Neural cell (in vitro differentiated cells): ENCODE results near the gene BANP. TPM values are rescaled to one million over a fixed set of nuclear protein-coding genes. Genes with fewer than 3 reads are reported as not detected.

Experiments used
- H2AFZ ChIP-seq: fragments of 200-600, 300-800 bp; sonication (generic), shearing (Covaris generic); 2 replicates; pipeline ENCODE4 v1.6.0; 2014; ENCODE audit warnings: low read depth, mild to moderate bottlenecking, antibody characterized with exemption, low read length, moderate library complexity
- H3F3A ChIP-seq: fragments of 200-600 bp; shearing (Covaris generic); 2 replicates; pipeline ENCODE4 v1.6.1; 2016; ENCODE audit warnings: mild to moderate bottlenecking, moderate library complexity, mixed read lengths, antibody characterized with exemption, low read length; ENCODE audit not compliant: insufficient read depth, poor library complexity, severe bottlenecking
- H3K27ac ChIP-seq: fragments of 200-600, 300-800 bp; sonication (generic), shearing (Covaris generic); 2 replicates; pipeline ENCODE4 v1.5.1; 2014; ENCODE audit warnings: mild to moderate bottlenecking, low read length, moderate library complexity
- H3K27me3 ChIP-seq: fragments of 300-800, 200-600 bp; sonication (generic), shearing (Covaris generic); 2 replicates; pipeline ENCODE4 v1.6.0; 2014; ENCODE audit warnings: mild to moderate bottlenecking, low read depth, low read length, moderate library complexity; ENCODE audit not compliant: insufficient read depth
- H3K36me3 ChIP-seq: fragments of 300-800, 200-600 bp; sonication (generic), shearing (Covaris generic); 2 replicates; pipeline ENCODE4 v1.5.1; 2014; ENCODE audit warnings: mild to moderate bottlenecking, antibody characterized with exemption, low read length, moderate library complexity; ENCODE audit not compliant: insufficient read depth
- H3K4me2 ChIP-seq: fragments of 300-800, 200-600 bp; sonication (generic), shearing (Covaris generic); 2 replicates; pipeline ENCODE4 v1.6.0; 2014; ENCODE audit warnings: mild to moderate bottlenecking, low read length
- H3K4me3 ChIP-seq: fragments of 300-800, 200-600 bp; sonication (generic), shearing (Covaris generic); 2 replicates; pipeline ENCODE4 v1.5.1; 2014; ENCODE audit warnings: mild to moderate bottlenecking, low read length, moderate library complexity
- H3K79me2 ChIP-seq: fragments of 200-600 bp; shearing (Covaris generic); replicated peaks from 2 replicates; pipeline ENCODE4 v1.6.0; 2014; ENCODE audit warnings: mild to moderate bottlenecking, low read length, moderate library complexity; ENCODE audit not compliant: insufficient read depth
- H3K9ac ChIP-seq: fragments of 300-800, 200-600 bp; sonication (generic), shearing (Covaris generic); 2 replicates; pipeline ENCODE4 v1.6.1; 2016; ENCODE audit warnings: mild to moderate bottlenecking, low read length, mixed read lengths
- H3K9me2 ChIP-seq: fragments of 200-600 bp; shearing (Covaris generic); 2 replicates; pipeline ENCODE4 v1.6.1; 2016; ENCODE audit warnings: mild to moderate bottlenecking, low read length, mixed read lengths; ENCODE audit not compliant: insufficient read depth
- H3K9me3 ChIP-seq: fragments of 200-600, 300-800 bp; sonication (generic), shearing (Covaris generic); 2 replicates; pipeline ENCODE4 v1.6.1; 2016; ENCODE audit warnings: mild to moderate bottlenecking, mixed run types, low read length, moderate library complexity, mixed read lengths
- H4K20me1 ChIP-seq: fragments of 200-600 bp; shearing (Covaris generic); 2 replicates; pipeline ENCODE4 v1.6.1; 2016; ENCODE audit warnings: mild to moderate bottlenecking, mixed run types; ENCODE audit not compliant: insufficient read depth
- CTCF ChIP-seq: fragments of 450-650 bp; IDR thresholded peaks from 2 replicates; pipeline ENCODE4 v1.5.1; 2014; ENCODE audit warnings: antibody characterized with exemption, mild to moderate bottlenecking, moderate library complexity; ENCODE audit not compliant: poor library complexity, severe bottlenecking
- EP300 ChIP-seq: fragments of 450-650 bp; conservative IDR thresholded peaks from 2 replicates; pipeline ENCODE4 v1.6.1; 2014; ENCODE audit warnings: antibody characterized with exemption, mild to moderate bottlenecking, moderate library complexity; ENCODE audit not compliant: poor library complexity, severe bottlenecking
- EZH2 ChIP-seq: fragments of 200-600, 300-800 bp; shearing (Covaris generic), sonication (generic); IDR thresholded peaks from 2 replicates; pipeline ENCODE4 v1.6.1; 2014; ENCODE audit warnings: antibody characterized with exemption, low read length, borderline replicate concordance, mild to moderate bottlenecking; ENCODE audit not compliant: insufficient read depth, poor library complexity, severe bottlenecking
- MXI1 ChIP-seq: fragments of 450-650 bp; conservative IDR thresholded peaks from 2 replicates; pipeline ENCODE4 v1.6.1; 2014; ENCODE audit warnings: antibody characterized with exemption, mild to moderate bottlenecking; ENCODE audit not compliant: poor library complexity, severe bottlenecking
- POLR2AphosphoS5 ChIP-seq: IDR thresholded peaks from 2 replicates; pipeline ENCODE4 v1.6.1; 2012
- RAD21 ChIP-seq: fragments of 450-650 bp; conservative IDR thresholded peaks from 2 replicates; pipeline ENCODE4 v1.6.1; 2014; ENCODE audit warnings: antibody characterized with exemption, mild to moderate bottlenecking, moderate library complexity
- REST ChIP-seq: IDR thresholded peaks from 2 replicates; pipeline ENCODE4 v1.6.1; 2012; ENCODE audit warnings: borderline replicate concordance
- SMC3 ChIP-seq: fragments of 450-650 bp; conservative IDR thresholded peaks from 2 replicates; pipeline ENCODE4 v1.6.1; 2014; ENCODE audit warnings: antibody characterized with exemption, mild to moderate bottlenecking, moderate library complexity; ENCODE audit not compliant: poor library complexity
- TAF1 ChIP-seq: IDR thresholded peaks from 2 replicates; pipeline ENCODE4 v1.6.1; 2012; ENCODE audit warnings: low read depth
- polyA plus RNA-seq: library from polyadenylated mRNA; depleted of rRNA; stranded (reverse); fragments of >200 nt; gene quantifications from 2 replicates; pipeline ENCODE4 v1.2.3, GENCODE V29; 2014

The BANP gene
- polyA plus RNA-seq, 1 donor from 2014 or later: 20.6 TPM

GRCh38 chr16:88003736-88004135, 52.5 kb downstream of the BANP start:
- H2AFZ ChIP-seq: no peak overlapping the region
- no peaks in the 10 kb centered on the region for H3F3A ChIP-seq
- no peaks in the 10 kb centered on the region for H3K9me2 ChIP-seq
- no peaks in the 10 kb centered on the region for H3K27me3 ChIP-seq
- H3K4me3 ChIP-seq: no peak overlapping the region
- no peaks in the 10 kb centered on the region for H3K79me2 ChIP-seq
- H3K9ac ChIP-seq: no peak overlapping the region
- no peaks in the 10 kb centered on the region for H3K9me3 ChIP-seq
- H4K20me1 ChIP-seq: no peaks in the 10 kb centered on the region
- H3K4me2 ChIP-seq: no peak overlapping the region
- no peak for TF ChIP-seq TAF1
- no peak overlapping the region for H3K27ac ChIP-seq
- no peaks in the 10 kb centered on the region for H3K36me3 ChIP-seq

GRCh38 chr16:88004391-88004790, 53.2 kb downstream of the BANP start:
- no peaks in the 10 kb centered on the region for H3F3A ChIP-seq
- H3K79me2 ChIP-seq: no peaks in the 10 kb centered on the region
- no peak overlapping the region for H3K4me2 ChIP-seq
- H3K9me2 ChIP-seq: no peaks in the 10 kb centered on the region
- H3K27me3 ChIP-seq: no peaks in the 10 kb centered on the region
- H2AFZ ChIP-seq: no peak overlapping the region
- no peaks in the 10 kb centered on the region for H3K36me3 ChIP-seq
- no peak overlapping the region for H3K4me3 ChIP-seq
- no peaks in the 10 kb centered on the region for H4K20me1 ChIP-seq
- H3K9me3 ChIP-seq: no peaks in the 10 kb centered on the region
- TF ChIP-seq EZH2: no peak
- no peak overlapping the region for H3K9ac ChIP-seq
- H3K27ac ChIP-seq: no peak overlapping the region

- H3K79me2 ChIP-seq: no peaks in the 10 kb centered on the region
- no peak overlapping the region for H2AFZ ChIP-seq
- H4K20me1 ChIP-seq: no peaks in the 10 kb centered on the region
- H3K9me2 ChIP-seq: no peaks in the 10 kb centered on the region
- no peak overlapping the region for H3K4me2 ChIP-seq
- H3K36me3 ChIP-seq: no peaks in the 10 kb centered on the region
- no peak overlapping the region for H3K27ac ChIP-seq
- no peaks in the 10 kb centered on the region for H3K27me3 ChIP-seq
- no peaks in the 10 kb centered on the region for H3K9me3 ChIP-seq
- TF ChIP-seq CTCF (no peak), SMC3 (no peak), EZH2 (no peak), EP300 (no peak), TAF1 (no peak), REST (no peak), RAD21 (no peak), POLR2AphosphoS5 (no peak), MXI1 (no peak)
- no peak overlapping the region for H3K4me3 ChIP-seq
- H3K9ac ChIP-seq: no peak overlapping the region
- H3F3A ChIP-seq: no peaks in the 10 kb centered on the region
Observed at GRCh38 chr16:88005181-88005581, 53.9 kb downstream of the BANP start.
